NCI-H345 treated with DMSO at 0.1 percent for 48 hours (cell line): ENCODE results near the gene SERPINB8.
A peak's percentile ranks its signal among the peaks of the same experiment; 100 is the strongest.

ENCODE experiments used
- DNase-seq: peaks from one replicate; lab custom pipeline; 2025; ENCODE audit not compliant: unreplicated experiment; lab: John Stamatoyannopoulos, UW

The SERPINB8 gene

DNA sequence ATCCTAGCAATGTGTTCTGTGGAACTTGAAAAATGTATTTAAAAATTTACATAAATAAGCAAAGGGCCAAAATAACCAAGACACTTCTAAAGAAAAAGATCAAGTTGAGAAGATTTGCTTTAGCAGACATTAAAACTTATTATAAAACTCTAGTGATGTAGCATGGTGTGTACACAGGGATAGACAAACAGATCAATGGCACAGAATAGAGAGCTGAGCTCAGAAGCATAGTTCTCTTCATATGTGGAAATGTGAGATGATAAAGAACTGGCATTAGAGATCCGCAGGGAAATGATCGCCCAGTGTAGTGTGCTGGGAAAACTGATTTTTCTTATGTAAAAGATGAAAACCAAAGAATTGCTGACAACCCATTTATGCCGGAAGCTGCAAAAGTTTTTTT lies 39.4 kb downstream of the SERPINB8 start:
- DNase-seq, result no peak

DNA sequence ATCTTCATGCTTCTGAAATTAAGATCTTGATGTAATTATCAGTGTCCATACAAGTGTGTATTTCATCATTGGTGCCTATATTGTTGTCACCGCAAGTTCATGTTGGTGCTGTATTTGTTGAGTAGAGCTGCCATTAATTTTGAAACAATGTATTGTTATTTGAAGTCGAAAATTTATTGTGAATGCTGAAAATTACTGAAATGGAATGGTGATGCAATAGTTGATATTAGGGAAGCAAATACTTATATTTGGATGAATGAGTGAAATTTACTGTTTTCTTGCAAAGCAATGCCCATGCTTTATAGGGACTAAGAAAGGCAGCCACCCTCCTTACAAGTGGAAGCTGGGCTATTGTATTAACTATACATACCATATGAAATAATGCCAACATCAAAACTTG lies 41.6 kb downstream of the SERPINB8 start:
- DNase-seq, result no peak

DNA sequence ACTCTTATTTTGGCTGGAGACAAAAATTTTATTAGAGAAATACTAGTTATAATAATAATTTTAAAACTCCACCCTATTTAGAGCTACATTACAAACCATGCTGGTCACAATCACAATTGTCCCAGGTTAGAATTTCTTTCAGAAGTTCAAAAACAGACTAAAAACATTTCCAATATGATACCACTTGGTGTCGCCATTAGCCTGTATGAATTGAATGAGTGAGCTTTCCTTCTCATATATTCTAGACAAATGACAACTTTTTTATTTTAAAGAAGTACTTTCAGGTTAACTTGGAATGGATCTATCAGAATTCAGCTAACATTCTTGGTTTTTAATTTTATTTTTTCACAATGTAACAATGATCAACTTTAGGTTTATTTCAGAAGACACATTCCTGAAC lies 48.0 kb downstream of the SERPINB8 start:
- no peak for DNase-seq

DNA sequence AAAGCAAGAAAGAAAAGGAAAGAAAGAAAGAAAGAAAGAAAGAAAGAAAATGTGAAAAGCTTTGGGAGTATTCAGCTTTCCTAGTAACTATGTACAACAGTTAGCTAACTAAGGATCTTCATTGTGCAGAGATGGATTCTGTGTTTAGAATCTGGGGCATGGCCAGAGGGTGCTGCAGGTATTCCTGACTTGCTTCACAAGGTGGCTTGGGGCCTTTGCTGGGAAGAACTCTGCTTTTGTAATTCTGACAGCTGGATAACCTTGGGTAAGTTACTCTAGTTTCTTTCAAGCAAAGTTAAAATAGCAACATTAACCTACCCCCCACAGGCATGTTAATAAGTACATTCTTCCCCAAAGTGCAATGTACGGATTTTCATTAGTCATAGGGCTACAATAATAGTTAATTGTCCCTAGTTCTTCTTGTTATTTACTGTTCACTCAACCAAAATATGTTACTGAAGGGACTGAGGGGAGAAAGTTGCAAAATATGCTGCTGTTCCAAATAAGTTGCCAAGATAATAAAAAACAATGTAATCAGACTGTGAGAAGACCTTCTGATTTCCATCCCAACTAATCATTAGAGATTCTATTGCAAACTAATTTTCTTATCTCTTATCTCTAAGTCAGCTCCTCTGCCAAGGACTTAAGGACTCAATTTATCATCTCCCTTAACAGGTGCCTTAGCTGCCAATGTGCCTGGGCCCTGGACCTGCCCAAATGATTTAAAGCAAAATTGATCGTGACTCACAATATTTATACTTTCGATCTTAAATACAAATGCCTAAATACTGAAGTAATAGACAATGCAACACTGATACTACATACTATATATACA lies 50.3 kb downstream of the SERPINB8 start:
- DNase-seq, result no peak

DNA sequence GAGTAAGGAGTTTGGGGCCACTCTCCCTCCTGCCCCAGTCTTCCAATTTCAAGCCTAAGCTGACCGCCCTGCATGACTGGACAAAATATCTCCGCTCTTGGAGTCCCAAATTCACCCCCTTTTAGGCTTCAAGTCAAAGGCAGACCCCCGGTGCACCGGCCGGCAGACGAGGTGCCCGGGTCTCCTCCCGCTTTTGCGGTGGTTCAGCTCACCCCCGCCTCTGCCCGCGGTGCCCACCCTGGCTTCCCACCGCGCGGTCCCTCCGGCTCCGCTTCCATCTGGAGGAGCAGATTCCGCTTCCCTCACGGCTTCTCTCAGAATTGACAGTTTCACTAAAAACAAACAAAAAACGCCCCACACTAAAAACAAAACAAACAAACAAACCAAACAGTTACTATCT lies 56.5 kb downstream of the SERPINB8 start:
- no peak for DNase-seq

DNA sequence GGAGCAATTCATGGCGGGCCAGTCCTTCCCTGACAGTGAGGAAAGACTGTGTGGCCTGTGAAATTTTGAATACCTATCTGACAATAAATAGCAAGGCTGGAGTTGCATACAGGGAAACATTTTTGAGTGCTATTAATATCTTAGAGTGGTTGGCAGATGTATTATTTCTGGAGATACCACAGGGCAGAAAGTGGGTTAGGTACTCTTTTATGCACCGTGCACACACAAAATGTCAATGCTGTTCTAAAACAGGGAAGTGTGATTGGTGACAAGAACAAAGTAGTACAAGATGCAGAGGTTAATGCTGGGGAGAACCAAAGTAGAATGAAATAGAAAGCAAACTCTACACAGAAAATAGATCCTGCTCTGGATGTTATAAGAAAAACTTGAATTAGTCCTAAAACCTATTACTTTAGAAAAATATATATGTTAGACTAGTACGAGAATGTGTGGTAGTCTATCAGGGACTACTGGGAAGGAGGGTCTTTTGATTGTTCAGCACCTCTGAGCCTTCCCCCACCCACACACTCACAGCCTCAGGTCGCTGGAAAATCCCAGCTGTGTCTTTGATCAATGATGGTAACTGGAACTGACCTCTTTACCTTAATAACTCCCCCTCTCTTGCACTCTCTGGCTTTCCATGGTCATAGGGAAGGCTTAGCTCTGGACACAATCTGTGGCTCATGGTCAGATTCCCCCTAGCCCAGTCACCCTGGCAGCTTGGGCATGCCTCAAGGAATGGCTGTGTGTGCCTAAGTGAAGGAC lies 58.2 kb downstream of the SERPINB8 start:
- DNase-seq, result no peak

DNA sequence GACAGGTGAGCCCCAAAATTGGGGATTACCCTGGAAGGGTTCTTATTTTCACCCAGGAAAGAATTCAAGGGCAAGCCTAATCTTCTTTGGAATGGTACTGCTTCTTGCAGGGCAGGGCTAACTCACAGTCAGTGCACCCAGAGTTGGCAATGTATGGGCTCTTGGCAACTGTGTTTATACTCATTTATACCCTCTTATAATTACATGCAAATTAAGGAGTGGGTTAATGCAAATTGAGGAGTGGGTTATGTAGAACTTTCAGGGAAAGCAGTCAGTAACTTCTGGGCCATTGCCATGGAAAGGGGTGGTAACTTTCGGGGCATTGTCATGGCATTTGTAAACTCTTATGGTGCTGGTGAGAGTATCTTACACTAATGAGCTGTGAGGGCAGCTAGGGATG lies 59.2 kb downstream of the SERPINB8 start:
- no peak for DNase-seq

DNA sequence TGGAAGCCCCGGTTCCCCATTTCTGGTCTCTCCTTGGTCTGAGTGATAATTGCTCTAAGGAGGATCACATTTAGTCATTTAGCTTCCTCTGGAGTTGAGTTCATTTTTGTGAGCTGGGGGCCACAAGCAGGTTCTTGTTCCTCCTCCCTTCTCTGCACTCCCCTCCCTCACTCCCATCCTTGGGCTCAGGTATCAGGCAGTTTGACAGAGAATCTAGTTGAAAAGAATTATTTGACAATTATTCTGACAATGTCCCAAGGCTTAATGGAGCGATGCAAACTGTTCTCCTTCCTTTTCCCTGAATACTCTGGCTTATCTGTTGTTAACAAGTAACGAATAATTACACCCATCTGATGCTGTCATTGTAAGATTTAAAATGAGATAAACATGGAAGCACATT lies 61.5 kb downstream of the SERPINB8 start:
- no peak for DNase-seq

DNA sequence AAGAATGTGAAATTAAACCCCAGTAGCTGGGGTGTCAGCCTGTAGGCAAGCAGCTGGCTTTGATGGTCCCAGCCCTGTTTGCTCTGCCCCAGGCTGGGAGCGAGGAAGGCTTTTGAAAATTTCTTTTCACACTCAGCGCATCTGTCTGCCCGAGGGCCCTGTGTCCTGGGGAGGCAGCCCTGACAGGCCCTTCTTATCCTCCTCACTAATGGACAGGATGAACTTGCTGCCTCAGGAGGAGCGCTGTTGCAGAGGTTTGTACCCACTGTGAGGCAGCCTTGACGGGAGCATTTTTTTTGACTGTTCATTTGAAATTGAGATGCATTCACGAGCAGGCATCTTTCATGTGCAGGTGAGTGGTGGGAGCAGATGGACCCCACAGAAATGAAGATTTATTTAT lies 62.4 kb downstream of the SERPINB8 start:
- no peak for DNase-seq

DNA sequence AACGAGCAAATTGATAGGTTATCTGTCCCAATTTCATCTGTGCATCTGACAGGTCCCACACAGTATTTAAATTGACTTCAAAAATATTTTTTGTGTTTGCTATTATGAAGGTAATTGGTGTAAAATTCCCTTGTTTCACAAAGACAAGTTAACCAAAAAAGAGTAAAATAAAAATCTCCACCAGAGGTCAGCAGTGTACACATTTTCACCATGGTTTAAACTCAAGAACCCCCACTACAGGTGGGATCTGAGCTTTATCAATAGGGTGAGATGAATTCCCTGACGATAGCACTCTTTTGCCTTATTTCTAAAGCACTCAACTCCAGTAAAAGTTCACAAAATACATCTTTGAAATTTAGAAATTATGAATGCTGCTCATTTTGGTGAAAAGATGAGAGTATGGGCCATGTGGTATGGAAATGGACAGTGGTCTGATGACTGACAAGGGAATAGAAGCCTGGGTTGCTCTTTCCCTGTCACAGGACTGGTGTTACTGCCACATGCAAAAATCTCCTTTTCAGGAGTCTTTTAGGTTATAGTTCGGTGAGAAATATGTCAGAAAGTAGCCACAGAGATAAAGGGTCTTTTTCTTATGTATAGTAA lies 68.0 kb downstream of the SERPINB8 start:
- peak; percentile 45 for DNase-seq
